DND-41 (cell line): ENCODE data around the gene WDR72.

ENCODE experiments used
- ATAC-seq: fragments of 200-7000 bp; cut with Tn5 transposase; 3 replicates; pipeline ENCODE4 v1.9.1; 2021; ENCODE audit warnings: low read depth; ENCODE audit not compliant: insufficient read depth
- DNase-seq: peaks from one replicate; pipeline ENCODE4 v3.0.0-alpha.2; 2020
- H2AFZ ChIP-seq: 2 replicates; pipeline ENCODE4 v1.6.0; 2012; ENCODE audit warnings: low read depth, low read length
- H3K27ac ChIP-seq: 2 replicates; pipeline ENCODE4 v1.5.1; 2012; ENCODE audit warnings: low read length, inconsistent platforms
- H3K27me3 ChIP-seq: fragments of 200-600 bp; sonication (generic); 2 replicates; pipeline ENCODE4 v1.6.0; 2012; ENCODE audit warnings: low read length, mild to moderate bottlenecking, inconsistent platforms; ENCODE audit not compliant: insufficient read depth, poor library complexity
- H3K36me3 ChIP-seq: 2 replicates; pipeline ENCODE4 v1.5.1; 2012; ENCODE audit warnings: low read length, inconsistent platforms; ENCODE audit not compliant: insufficient read depth
- H3K4me1 ChIP-seq: 2 replicates; pipeline ENCODE4 v1.5.1; 2012; ENCODE audit warnings: mild to moderate bottlenecking, low read length; ENCODE audit not compliant: insufficient read depth
- H3K4me2 ChIP-seq: 2 replicates; pipeline ENCODE4 v1.6.0; 2012; ENCODE audit warnings: mild to moderate bottlenecking, moderate library complexity, low read length, inconsistent platforms; ENCODE audit not compliant: insufficient read depth
- H3K4me3 ChIP-seq, 2 experiments: fragments of 200-600 bp in 1 of 2; shearing (Covaris generic) in 1 of 2; 2 replicates each; pipeline ENCODE4 v1.5.1; 2012 to 2016; ENCODE audit warnings: inconsistent platforms in 2 of 2, low read length in 2 of 2, mild to moderate bottlenecking in 2 of 2, low read depth in 1 of 2, moderate library complexity in 1 of 2
- H3K79me2 ChIP-seq: 2 replicates; pipeline ENCODE4 v1.6.0; 2012; ENCODE audit warnings: low read length, inconsistent platforms; ENCODE audit not compliant: insufficient read depth
- H3K9ac ChIP-seq: 2 replicates; pipeline ENCODE4 v1.6.0; 2012; ENCODE audit warnings: low read depth, mild to moderate bottlenecking, inconsistent platforms, low read length, moderate library complexity
- H3K9me3 ChIP-seq: 2 replicates; pipeline ENCODE4 v1.5.1; 2012; ENCODE audit warnings: low read length, moderate library complexity, mild to moderate bottlenecking, inconsistent platforms; ENCODE audit not compliant: insufficient read depth, severe bottlenecking
- H4K20me1 ChIP-seq: 2 replicates; pipeline ENCODE4 v1.6.0; 2012; ENCODE audit warnings: low read length; ENCODE audit not compliant: insufficient read depth
- EZH2 ChIP-seq: IDR thresholded peaks from 3 replicates; pipeline ENCODE4 v1.6.1; 2012; ENCODE audit warnings: borderline replicate concordance, low read depth, mild to moderate bottlenecking, moderate library complexity, low read length, inconsistent platforms; ENCODE audit not compliant: severe bottlenecking
- TF ChIP-seq, protein P1 (sequence below): IDR thresholded peaks from 2 replicates; pipeline ENCODE4 v1.5.1; 2012; ENCODE audit warnings: borderline replicate concordance, low read length, moderate library complexity, mild to moderate bottlenecking; ENCODE audit not compliant: poor library complexity, severe bottlenecking; ENCODE audit errors: extremely low read depth

WDR72 gene

DNA sequence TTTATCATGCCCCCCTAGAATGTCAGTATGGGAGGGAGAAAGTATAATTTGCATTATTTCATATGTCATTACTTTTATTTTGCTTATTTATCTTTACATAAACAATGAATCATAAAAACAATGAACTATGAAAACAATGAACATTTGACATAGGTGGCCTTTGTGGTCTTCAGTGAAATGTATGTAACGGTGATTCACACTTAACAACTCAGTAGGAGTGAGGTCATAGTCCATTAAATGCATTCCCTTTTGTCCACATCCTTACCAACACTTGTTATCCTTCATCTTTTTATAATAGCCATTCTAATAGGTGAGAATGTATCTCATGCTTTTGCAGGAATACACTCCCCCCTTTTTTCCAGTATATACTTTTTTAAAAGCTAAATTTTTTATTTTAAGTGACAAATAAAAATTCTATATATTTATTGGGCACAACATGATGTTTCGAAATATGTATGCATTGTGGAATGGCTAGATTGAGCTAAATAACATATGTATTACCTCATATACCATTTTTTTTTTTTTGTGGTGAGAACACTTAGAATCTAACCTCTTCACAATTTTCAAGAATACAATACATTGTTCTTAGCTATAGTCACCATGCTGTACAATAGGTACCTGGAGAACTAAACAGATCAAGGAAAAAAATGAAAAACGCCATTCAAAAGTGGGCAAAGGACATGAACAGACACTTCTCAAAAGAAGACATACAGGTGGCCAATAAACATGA lies 189.5 kb downstream of the WDR72 start:
- Histone ChIP-seq H3K4me2 (no peak overlapping the region), H3K9ac (no peak overlapping the region), H3K27me3 (peaks cover 3% of the 10 kb centered on the region), H3K4me1 (no peaks in the 10 kb centered on the region), H2AFZ (no peak overlapping the region), H3K79me2 (no peaks in the 10 kb centered on the region), H3K9me3 (no peaks in the 10 kb centered on the region), H3K4me3 (no peak overlapping the region), H3K27ac (no peak overlapping the region), H3K36me3 (no peaks in the 10 kb centered on the region), H4K20me1 (no peaks in the 10 kb centered on the region)
- TF ChIP-seq, protein P1, sequence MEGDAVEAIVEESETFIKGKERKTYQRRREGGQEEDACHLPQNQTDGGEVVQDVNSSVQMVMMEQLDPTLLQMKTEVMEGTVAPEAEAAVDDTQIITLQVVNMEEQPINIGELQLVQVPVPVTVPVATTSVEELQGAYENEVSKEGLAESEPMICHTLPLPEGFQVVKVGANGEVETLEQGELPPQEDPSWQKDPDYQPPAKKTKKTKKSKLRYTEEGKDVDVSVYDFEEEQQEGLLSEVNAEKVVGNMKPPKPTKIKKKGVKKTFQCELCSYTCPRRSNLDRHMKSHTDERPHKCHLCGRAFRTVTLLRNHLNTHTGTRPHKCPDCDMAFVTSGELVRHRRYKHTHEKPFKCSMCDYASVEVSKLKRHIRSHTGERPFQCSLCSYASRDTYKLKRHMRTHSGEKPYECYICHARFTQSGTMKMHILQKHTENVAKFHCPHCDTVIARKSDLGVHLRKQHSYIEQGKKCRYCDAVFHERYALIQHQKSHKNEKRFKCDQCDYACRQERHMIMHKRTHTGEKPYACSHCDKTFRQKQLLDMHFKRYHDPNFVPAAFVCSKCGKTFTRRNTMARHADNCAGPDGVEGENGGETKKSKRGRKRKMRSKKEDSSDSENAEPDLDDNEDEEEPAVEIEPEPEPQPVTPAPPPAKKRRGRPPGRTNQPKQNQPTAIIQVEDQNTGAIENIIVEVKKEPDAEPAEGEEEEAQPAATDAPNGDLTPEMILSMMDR = no peak
- no peak for TF ChIP-seq EZH2
- ATAC-seq (no peak), DNase-seq (no peak)

DNA sequence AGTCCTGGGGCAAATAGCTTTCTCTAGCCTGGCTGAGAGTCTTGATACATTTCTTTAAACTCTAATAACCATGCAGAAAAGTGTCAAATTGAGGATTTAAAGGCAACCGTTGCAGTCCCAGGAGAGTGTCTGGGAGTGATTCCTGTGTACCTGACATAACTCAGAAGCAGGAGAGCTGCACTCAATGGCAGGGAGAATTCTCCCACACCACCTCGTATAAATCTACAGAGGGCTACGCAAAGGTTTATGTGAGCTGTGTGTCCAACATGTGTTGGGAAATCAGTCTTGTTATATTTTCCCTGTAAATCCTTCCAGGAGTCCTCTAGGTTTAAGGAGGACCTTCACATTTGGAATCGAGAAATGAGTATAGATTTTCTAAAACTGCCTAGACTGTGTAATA lies 192.6 kb downstream of the WDR72 start:
- H3K4me2 ChIP-seq = no peak overlapping the region
- no peak overlapping the region for H3K9ac ChIP-seq
- H3K27ac ChIP-seq = no peak overlapping the region
- H3K36me3 ChIP-seq = no peaks in the 10 kb centered on the region
- no peaks in the 10 kb centered on the region for H3K4me1 ChIP-seq
- peaks cover 3% of the 10 kb centered on the region for H3K27me3 ChIP-seq
- no peak overlapping the region for H2AFZ ChIP-seq
- no peaks in the 10 kb centered on the region for H3K79me2 ChIP-seq
- DNase-seq = no peak
- H3K4me3 ChIP-seq = no peak overlapping the region
- no peaks in the 10 kb centered on the region for H3K9me3 ChIP-seq
- no peak for ATAC-seq
- no peaks in the 10 kb centered on the region for H4K20me1 ChIP-seq
- TF ChIP-seq EZH2 = no peak
- TF ChIP-seq, protein P1 = no peak

DNA sequence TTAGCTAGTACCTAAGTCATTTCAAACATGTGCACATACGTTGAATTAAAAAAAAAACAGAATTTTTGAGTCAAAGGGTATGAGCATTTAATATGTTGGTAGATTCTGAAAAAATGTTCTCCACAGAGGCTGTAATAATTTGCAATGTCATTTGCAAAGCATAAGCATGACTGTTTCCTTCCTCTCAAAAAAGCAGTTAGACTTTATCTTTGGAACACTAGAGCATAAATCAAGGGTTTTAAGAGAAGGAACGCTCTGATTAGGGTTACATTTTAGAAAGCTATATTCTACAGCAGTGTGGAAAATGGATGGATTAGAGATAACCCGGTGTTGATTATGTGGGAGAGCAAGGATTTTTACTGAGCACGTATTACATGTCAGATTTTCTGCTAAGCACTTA lies 193.7 kb downstream of the WDR72 start:
- no peaks in the 10 kb centered on the region for H4K20me1 ChIP-seq
- H3K4me3 ChIP-seq = no peak overlapping the region
- H3K4me1 ChIP-seq = no peaks in the 10 kb centered on the region
- no peak overlapping the region for H3K4me2 ChIP-seq
- ATAC-seq = no peak
- peaks cover 3% of the 10 kb centered on the region for H3K27me3 ChIP-seq
- H2AFZ ChIP-seq = no peak overlapping the region
- no peak overlapping the region for H3K27ac ChIP-seq
- no peak overlapping the region for H3K9ac ChIP-seq
- TF ChIP-seq, protein P1 = no peak
- no peak for TF ChIP-seq EZH2
- H3K36me3 ChIP-seq = no peaks in the 10 kb centered on the region
- H3K79me2 ChIP-seq = no peaks in the 10 kb centered on the region
- H3K9me3 ChIP-seq = no peaks in the 10 kb centered on the region
- no peak for DNase-seq

DNA sequence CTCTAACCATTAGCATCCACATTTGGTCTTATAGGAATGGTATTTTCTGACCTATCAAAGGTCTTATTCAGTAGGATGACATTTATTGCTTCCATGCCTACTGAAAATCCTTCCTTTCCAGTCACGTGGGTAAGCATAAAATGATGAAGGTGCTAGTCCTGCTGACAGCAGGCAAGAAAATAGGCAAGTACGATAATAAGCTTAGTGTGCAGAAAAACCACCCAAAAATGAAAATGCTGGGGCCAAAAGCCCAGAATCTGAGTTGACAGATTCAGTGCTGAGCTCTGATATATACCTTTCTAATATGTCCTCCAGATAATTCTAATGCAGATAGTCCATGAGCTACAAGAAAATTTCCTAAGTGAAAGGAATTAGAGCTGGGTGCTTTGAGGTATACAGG lies 194.8 kb downstream of the WDR72 start:
- no peak overlapping the region for H3K27ac ChIP-seq
- H3K36me3 ChIP-seq = no peaks in the 10 kb centered on the region
- no peaks in the 10 kb centered on the region for H3K4me1 ChIP-seq
- H3K4me3 ChIP-seq = no peak overlapping the region
- no peaks in the 10 kb centered on the region for H4K20me1 ChIP-seq
- H3K9me3 ChIP-seq = no peaks in the 10 kb centered on the region
- TF ChIP-seq, protein P1 = no peak
- no peak for TF ChIP-seq EZH2
- peaks cover 3% of the 10 kb centered on the region for H3K27me3 ChIP-seq
- H3K9ac ChIP-seq = no peak overlapping the region
- H3K4me2 ChIP-seq = no peak overlapping the region
- no peaks in the 10 kb centered on the region for H3K79me2 ChIP-seq
- no peak overlapping the region for H2AFZ ChIP-seq
- ATAC-seq (no peak), DNase-seq (no peak)
